ENCODE data around the gene MPV17L. TPM values are rescaled to one million over a fixed set of nuclear protein-coding genes. Genes with fewer than 3 reads are reported as not detected.
"Not testable (repeated sequence)": the region's sequence is repeated elsewhere in the genome, so short reads cannot be mapped to it uniquely, and the experiment has no call there.

The MPV17L gene
- total RNA-seq, 1 donor from 2014 or later, result 2.2 TPM

GRCh38 chr16:15451098-15451731, 55.7 kb downstream of the MPV17L start:
- no peak overlapping the region for H3K4me3 ChIP-seq (ENCODE audit: low read depth, low read length)
- no peak for DNase-seq (ENCODE audit: low read depth)
- TF ChIP-seq CTCF (conservative IDR thresholded peaks at IDR 0.05; ENCODE audit: low read depth, low read length), result no peak

GRCh38 chr16:15452246-15452855, 56.8 kb downstream of the MPV17L start:
- TF ChIP-seq CTCF (conservative IDR thresholded peaks at IDR 0.05; ENCODE audit: low read depth, low read length), result no peak
- H3K4me3 ChIP-seq (ENCODE audit: low read depth, low read length), result no peak overlapping the region
- DNase-seq (ENCODE audit: low read depth), result no peak

GRCh38 chr16:15453296-15453695, 57.7 kb downstream of the MPV17L start:
- DNase-seq (ENCODE audit: low read depth); H3K4me3 ChIP-seq (ENCODE audit: low read depth, low read length): not testable (repeated sequence)

- DNase-seq (ENCODE audit: low read depth), result not testable (repeated sequence)
Observed at GRCh38 chr16:15454933-15455332, 59.4 kb downstream of the MPV17L start.

DNA sequence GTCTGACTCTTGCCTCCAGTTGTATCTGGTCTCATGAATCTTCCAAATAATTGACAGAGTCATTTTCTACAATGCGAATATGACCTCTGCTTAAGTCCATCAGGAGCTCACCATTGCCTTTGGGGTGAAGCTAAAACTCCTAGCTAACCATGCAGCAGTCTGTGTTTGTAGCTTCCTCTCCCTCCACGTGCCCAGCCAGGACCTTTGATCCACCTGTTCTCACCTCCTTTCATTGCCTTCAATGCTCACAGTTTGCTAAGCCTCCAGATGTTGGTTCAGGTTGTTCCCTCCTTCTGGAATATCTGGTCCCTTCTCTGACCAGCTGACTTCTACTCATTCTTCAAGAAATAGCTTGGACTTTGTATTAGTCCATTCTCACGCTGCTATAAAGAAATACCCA, 61.8 kb downstream of the MPV17L start:
- no peak for TF ChIP-seq CTCF (conservative IDR thresholded peaks at IDR 0.05; ENCODE audit: low read depth, low read length)

More at GRCh38 chr16:15454933-15455332, 59.4 kb downstream of the MPV17L start:
- H3K4me3 ChIP-seq (ENCODE audit: low read depth, low read length), result not testable (repeated sequence)

DNA sequence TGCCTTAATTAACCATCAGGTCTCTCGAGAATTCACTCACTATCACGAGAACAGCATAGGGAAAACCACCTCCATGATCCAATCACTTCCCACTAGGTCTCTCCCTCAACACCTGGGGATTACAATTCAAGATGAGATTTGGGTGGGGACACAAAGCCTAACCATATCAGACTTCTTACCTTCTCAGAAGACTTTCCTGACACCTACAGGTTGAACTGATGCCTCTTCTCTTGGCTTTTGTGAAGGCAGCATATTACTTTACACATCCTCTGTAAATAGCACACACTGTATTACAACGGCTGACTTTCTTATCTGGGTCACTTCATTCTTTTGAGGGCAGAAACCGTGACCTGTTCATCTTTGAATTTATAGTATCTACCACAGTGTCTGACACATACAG, 62.4 kb downstream of the MPV17L start:
- TF ChIP-seq CTCF (conservative IDR thresholded peaks at IDR 0.05; ENCODE audit: low read depth, low read length), result no peak
- DNase-seq (ENCODE audit: low read depth), result no peak
- no peak overlapping the region for H3K4me3 ChIP-seq (ENCODE audit: low read depth, low read length)

More for the DNA sequence above, 61.8 kb downstream of the MPV17L start:
- DNase-seq (ENCODE audit: low read depth), result no peak
- no peak overlapping the region for H3K4me3 ChIP-seq (ENCODE audit: low read depth, low read length)

DNA sequence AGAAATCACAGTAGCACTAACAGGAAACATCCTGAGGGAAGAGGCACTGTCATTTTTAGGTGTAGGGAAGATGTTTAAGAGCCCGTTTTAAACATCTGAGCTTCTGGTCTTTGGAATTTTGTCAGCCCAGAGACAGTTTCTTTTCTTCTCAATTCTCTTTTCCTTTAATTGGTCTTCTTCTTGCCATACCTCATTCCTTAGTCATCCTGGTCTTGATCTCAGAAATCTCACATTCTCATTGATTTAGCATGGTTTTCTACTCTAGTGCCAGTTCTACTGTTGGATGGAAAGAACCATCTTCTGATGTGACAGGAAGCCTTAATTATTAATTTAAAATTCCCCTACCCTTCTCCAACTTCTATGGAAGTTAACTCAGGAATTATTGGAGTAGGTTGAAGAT, 64.2 kb downstream of the MPV17L start:
- TF ChIP-seq CTCF (conservative IDR thresholded peaks at IDR 0.05; ENCODE audit: low read depth, low read length), result no peak
- no peak overlapping the region for H3K4me3 ChIP-seq (ENCODE audit: low read depth, low read length)
- no peak for DNase-seq (ENCODE audit: low read depth)

DNA sequence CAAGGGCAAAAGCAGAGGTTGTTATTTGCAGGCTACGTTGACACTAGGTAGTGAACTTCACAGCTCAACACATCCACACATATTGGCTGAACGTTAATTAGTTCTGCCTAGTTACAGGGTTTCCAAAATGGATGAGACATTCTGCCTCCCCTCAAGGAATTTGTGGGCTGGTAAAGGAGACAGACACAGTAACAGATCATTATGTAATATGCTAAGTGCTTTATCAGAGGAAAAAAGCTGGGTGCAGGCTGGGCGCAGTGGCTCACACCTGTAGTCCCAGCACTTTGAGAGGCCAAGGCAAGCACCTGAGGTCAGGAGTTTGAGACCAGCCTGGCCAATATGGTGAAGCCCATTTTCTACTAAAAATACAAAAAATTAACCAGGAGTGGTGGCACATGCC, 65.0 kb downstream of the MPV17L start:
- DNase-seq (ENCODE audit: low read depth), result no peak
- no peak for TF ChIP-seq CTCF (conservative IDR thresholded peaks at IDR 0.05; ENCODE audit: low read depth, low read length)
- no peak overlapping the region for H3K4me3 ChIP-seq (ENCODE audit: low read depth, low read length)
